ENCODE measurements around the gene VTI1A. TPM values are rescaled to one million over a fixed set of nuclear protein-coding genes. Genes with fewer than 3 reads are reported as not detected.

Gene VTI1A
- total RNA-seq, 3 donors from 2014 or later (not counting 1 experiment from before 2014, with no cell fraction given): 62.6 to 77.6 (median 68.2) TPM

DNA sequence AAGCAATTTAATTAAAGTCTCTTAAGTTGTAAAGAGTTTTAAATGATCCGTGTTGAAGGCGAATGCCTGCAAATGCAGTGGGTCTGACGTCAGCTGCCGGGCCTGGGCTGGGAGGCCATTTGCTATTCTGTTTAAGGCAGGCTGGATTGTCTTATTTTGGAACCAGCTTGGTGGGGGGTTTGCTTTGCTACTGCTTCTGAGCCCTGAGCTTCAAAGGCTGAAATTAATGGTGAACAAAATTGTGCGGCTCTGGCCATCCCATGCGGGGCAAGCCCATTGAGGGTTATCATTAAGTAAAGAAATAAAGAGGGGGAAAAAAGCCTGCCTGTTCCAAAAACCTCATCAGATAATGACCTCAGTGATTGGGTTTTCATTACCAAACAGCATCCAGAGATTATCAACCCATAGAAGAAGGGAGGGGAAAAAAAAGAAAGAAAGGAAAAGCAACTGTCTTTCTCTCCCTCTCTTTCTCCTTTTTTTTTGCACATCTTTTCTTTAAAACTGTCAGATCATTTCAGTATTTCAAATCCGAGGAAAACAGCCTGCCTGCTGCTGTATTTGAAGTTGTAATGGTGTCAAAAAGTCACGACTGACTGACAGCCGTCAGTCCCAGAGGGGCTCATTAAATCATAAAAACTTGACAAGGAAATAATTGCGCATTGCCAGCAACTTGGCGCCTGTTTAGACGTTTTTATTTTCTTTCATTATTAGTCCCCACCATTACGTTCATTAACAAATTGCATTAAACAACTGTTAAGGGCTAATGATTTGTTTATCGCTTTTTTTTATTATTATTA, 371.2 kb downstream of the VTI1A start:
- Mint-ChIP-seq H3K9me3 (no peaks in the 10 kb centered on the region), H3K4me1 (peaks cover 21 to 46% of the 10 kb centered on the region in 2 donors)
- intact Hi-C loops (cut with micrococcal nuclease): no loop called here

DNA sequence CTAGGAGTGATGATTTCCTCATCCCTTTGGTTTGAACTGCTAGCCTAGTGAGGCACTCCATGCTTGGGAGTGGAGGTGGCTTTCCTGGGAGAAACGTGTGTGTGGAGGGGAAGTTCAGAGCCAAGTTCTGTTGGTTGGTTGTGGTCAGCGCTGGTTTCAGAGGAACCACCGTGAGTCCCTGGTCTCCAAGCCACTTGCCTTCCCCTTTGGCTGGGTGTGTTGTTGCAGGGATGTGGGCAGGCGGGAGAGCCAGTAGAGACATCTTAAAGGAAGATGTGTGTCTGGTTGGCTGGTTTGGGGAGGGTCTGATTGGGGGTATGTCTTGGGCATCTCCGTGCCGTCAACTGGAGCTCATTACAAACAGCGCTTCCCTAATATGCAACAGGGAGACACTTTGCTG, 372.2 kb downstream of the VTI1A start:
- Histone ChIP-seq H3K36me3 (ENCODE audit: control insufficient read depth, insufficient read depth, low read length) (no peaks in the 10 kb centered on the region), H3K27ac (ENCODE audit: low read length) (no peak overlapping the region), H3K27me3 (ENCODE audit: control insufficient read depth, insufficient read depth, low read length) (no peaks in the 10 kb centered on the region), H3K4me3 (ENCODE audit: low read length) (no peak overlapping the region), H3K4me1 (ENCODE audit: control insufficient read depth, insufficient read depth, low read length) (peaks cover 21% of the 10 kb centered on the region), H3K9me3 (ENCODE audit: control insufficient read depth, insufficient read depth, low read length) (no peaks in the 10 kb centered on the region)
- H3K27me3 Mint-ChIP-seq (ENCODE audit: low read depth in 2 of 2): no peaks in the 10 kb centered on the region
- TF ChIP-seq, protein P1, sequence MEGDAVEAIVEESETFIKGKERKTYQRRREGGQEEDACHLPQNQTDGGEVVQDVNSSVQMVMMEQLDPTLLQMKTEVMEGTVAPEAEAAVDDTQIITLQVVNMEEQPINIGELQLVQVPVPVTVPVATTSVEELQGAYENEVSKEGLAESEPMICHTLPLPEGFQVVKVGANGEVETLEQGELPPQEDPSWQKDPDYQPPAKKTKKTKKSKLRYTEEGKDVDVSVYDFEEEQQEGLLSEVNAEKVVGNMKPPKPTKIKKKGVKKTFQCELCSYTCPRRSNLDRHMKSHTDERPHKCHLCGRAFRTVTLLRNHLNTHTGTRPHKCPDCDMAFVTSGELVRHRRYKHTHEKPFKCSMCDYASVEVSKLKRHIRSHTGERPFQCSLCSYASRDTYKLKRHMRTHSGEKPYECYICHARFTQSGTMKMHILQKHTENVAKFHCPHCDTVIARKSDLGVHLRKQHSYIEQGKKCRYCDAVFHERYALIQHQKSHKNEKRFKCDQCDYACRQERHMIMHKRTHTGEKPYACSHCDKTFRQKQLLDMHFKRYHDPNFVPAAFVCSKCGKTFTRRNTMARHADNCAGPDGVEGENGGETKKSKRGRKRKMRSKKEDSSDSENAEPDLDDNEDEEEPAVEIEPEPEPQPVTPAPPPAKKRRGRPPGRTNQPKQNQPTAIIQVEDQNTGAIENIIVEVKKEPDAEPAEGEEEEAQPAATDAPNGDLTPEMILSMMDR (IDR thresholded peaks at IDR 0.05): no peak
- no peaks in the 10 kb centered on the region for H3K36me3 Mint-ChIP-seq
- no peak for DNase-seq
- WGBS (ENCODE audit: insufficient coverage): 79% methylated on average over 7 of the region's 7 CpGs
- no peak for ATAC-seq
- intact Hi-C loops (cut with micrococcal nuclease): no loop called here
- no peaks in the 10 kb centered on the region for H3K9me3 Mint-ChIP-seq
- H3K27ac Mint-ChIP-seq: no peak overlapping the region
- H3K4me1 Mint-ChIP-seq: peaks cover 21 to 46% of the 10 kb centered on the region in 2 donors
- H3K4me3 Mint-ChIP-seq: no peak overlapping the region

More for the DNA sequence above, 371.2 kb downstream of the VTI1A start:
- Histone ChIP-seq H3K9me3 (ENCODE audit: control insufficient read depth, insufficient read depth, low read length) (no peaks in the 10 kb centered on the region), H3K4me3 (ENCODE audit: low read length) (no peak overlapping the region), H3K27ac (ENCODE audit: low read length) (no peak overlapping the region), H3K27me3 (ENCODE audit: control insufficient read depth, insufficient read depth, low read length) (no peaks in the 10 kb centered on the region), H3K4me1 (ENCODE audit: control insufficient read depth, insufficient read depth, low read length) (peaks cover 21% of the 10 kb centered on the region), H3K36me3 (ENCODE audit: control insufficient read depth, insufficient read depth, low read length) (no peaks in the 10 kb centered on the region)
- WGBS (ENCODE audit: insufficient coverage): 93% methylated on average over 12 of the region's 14 CpGs
- no peaks in the 10 kb centered on the region for H3K36me3 Mint-ChIP-seq
- DNase-seq (no peak), ATAC-seq (no peak)
- H3K27ac Mint-ChIP-seq: no peak overlapping the region
- no peak overlapping the region for H3K4me3 Mint-ChIP-seq
- H3K27me3 Mint-ChIP-seq (ENCODE audit: low read depth in 2 of 2): no peaks in the 10 kb centered on the region
- TF ChIP-seq, protein P1 (IDR thresholded peaks at IDR 0.05): no peak

DNA sequence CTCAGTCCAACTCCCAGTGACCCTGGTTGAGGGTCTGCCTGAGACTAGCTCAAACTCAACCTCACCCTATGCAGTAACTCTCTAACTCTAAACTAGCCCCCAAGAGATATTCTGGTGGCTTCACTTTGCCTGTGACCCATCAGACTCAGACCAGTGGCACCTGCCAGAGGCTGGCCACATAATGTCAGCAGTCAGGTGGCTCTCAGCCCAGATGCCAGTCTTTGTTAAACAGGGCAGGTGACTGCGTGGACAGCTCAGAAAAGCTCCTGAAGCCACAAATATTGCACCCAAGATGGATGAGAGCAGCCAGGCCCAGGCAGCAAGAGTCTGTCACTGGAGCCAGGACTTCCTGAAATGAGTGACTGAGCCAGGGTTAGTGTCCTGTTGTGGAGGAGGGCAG, 373.3 kb downstream of the VTI1A start:
- Histone ChIP-seq H3K4me3 (ENCODE audit: low read length) (no peak overlapping the region), H3K9me3 (ENCODE audit: control insufficient read depth, insufficient read depth, low read length) (no peaks in the 10 kb centered on the region), H3K4me1 (ENCODE audit: control insufficient read depth, insufficient read depth, low read length) (peaks cover 18% of the 10 kb centered on the region), H3K27ac (ENCODE audit: low read length) (no peak overlapping the region), H3K36me3 (ENCODE audit: control insufficient read depth, insufficient read depth, low read length) (no peaks in the 10 kb centered on the region), H3K27me3 (ENCODE audit: control insufficient read depth, insufficient read depth, low read length) (no peaks in the 10 kb centered on the region)
- H3K36me3 Mint-ChIP-seq: no peaks in the 10 kb centered on the region
- H3K27me3 Mint-ChIP-seq (ENCODE audit: low read depth in 2 of 2): no peaks in the 10 kb centered on the region
- peak overlapping the region in 1 of 2 donors; percentile 22 for H3K27ac Mint-ChIP-seq
- no peaks in the 10 kb centered on the region for H3K9me3 Mint-ChIP-seq
- intact Hi-C loops (cut with micrococcal nuclease): no loop called here
- H3K4me3 Mint-ChIP-seq: no peak overlapping the region
- no peak for DNase-seq
- no peak for ATAC-seq
- WGBS (ENCODE audit: insufficient coverage): 91% methylated on average over 1 of the region's 1 CpG
- peaks cover 11 to 35% of the 10 kb centered on the region in 2 donors for H3K4me1 Mint-ChIP-seq
- TF ChIP-seq, protein P1 (IDR thresholded peaks at IDR 0.05): no peak
